ENCODE measurements around the gene ATP23. TPM values are rescaled to one million over a fixed set of nuclear protein-coding genes. Genes with fewer than 3 reads are reported as not detected.

Gene ATP23
- total RNA-seq, result 10 to 100 TPM in 1 of 2 donors, 1 to 10 TPM in 1; 5.7 to 12.5 TPM

GRCh38 chr12:57941165-57941894 lies at the start of gene ATP23:
Gene ATP23 (plus strand): TSS chr12:57941567. CDS start chr12:57941702, 135 bp downstream.
- H3K36me3 Mint-ChIP-seq, result no peaks in the 10 kb centered on the region
- H3K4me1 Mint-ChIP-seq (ENCODE audit: low read depth in 2 of 2), result peaks cover 37 to 43% of the 10 kb centered on the region in 2 donors
- DNase-seq (ENCODE audit: low spot score), result peak; percentile 94
- H3K4me3 Mint-ChIP-seq, result peak within 1 kb of the TSS; percentile 97
- no peaks in the 10 kb centered on the region for H3K9me3 Mint-ChIP-seq
- peak within 1 kb of the TSS; percentile 93 to 97 for H3K27ac Mint-ChIP-seq
- no peaks in the 10 kb centered on the region for H3K27me3 Mint-ChIP-seq
- peak; percentile 96 for ATAC-seq

- H3K27me3 Mint-ChIP-seq, result peaks cover 11 to 29% of the 10 kb centered on the region in 2 donors
- no peaks in the 10 kb centered on the region for H3K36me3 Mint-ChIP-seq
- no peaks in the 10 kb centered on the region for H3K9me3 Mint-ChIP-seq
- H3K27ac Mint-ChIP-seq, result peak overlapping the region in 1 of 2 donors; percentile 4
- DNase-seq (ENCODE audit: low spot score) (no peak), ATAC-seq (no peak)
- H3K4me1 Mint-ChIP-seq (ENCODE audit: low read depth in 2 of 2), result peaks cover 8 to 16% of the 10 kb centered on the region in 2 donors
- H3K4me3 Mint-ChIP-seq, result no peak overlapping the region
These were observed 49.0 kb upstream of the ATP23 start for GRCh38 chr12:57892232-57892972.

GRCh38 chr12:57893431-57894353 lies 47.7 kb upstream of the ATP23 start:
- DNase-seq (ENCODE audit: low spot score) (no peak), ATAC-seq (no peak)
- Mint-ChIP-seq H3K27ac (no peak overlapping the region), H3K36me3 (no peaks in the 10 kb centered on the region), H3K9me3 (no peaks in the 10 kb centered on the region), H3K4me1 (ENCODE audit: low read depth in 2 of 2) (peaks cover 21 to 25% of the 10 kb centered on the region in 2 donors), H3K4me3 (no peak overlapping the region), H3K27me3 (peaks cover 11 to 29% of the 10 kb centered on the region in 2 donors)

GRCh38 chr12:57894399-57895292 lies 46.7 kb upstream of the ATP23 start:
- no peak overlapping the region for H3K4me3 Mint-ChIP-seq

GRCh38 chr12:57895389-57896114 lies 45.8 kb upstream of the ATP23 start:
- peaks cover 30 to 33% of the 10 kb centered on the region in 2 donors for H3K4me1 Mint-ChIP-seq (ENCODE audit: low read depth in 2 of 2)
- no peaks in the 10 kb centered on the region for H3K9me3 Mint-ChIP-seq
- no peaks in the 10 kb centered on the region for H3K36me3 Mint-ChIP-seq
- H3K27ac Mint-ChIP-seq, result no peak overlapping the region
- peaks cover 11 to 26% of the 10 kb centered on the region in 2 donors for H3K27me3 Mint-ChIP-seq
- no peak for ATAC-seq
- no peak overlapping the region for H3K4me3 Mint-ChIP-seq
- no peak for DNase-seq (ENCODE audit: low spot score)

More at GRCh38 chr12:57894399-57895292, 46.7 kb upstream of the ATP23 start:
- no peak for DNase-seq (ENCODE audit: low spot score)
- Mint-ChIP-seq H3K4me1 (ENCODE audit: low read depth in 2 of 2) (peaks cover 30% of the 10 kb centered on the region in 2 donors), H3K27ac (no peak overlapping the region), H3K27me3 (peaks cover 11 to 28% of the 10 kb centered on the region in 2 donors), H3K9me3 (no peaks in the 10 kb centered on the region), H3K36me3 (no peaks in the 10 kb centered on the region)
- ATAC-seq, result no peak

- H3K27ac Mint-ChIP-seq, result no peak overlapping the region
- no peak for DNase-seq (ENCODE audit: low spot score)
- no peaks in the 10 kb centered on the region for H3K36me3 Mint-ChIP-seq
- no peaks in the 10 kb centered on the region for H3K9me3 Mint-ChIP-seq
- H3K27me3 Mint-ChIP-seq, result peaks cover 11 to 26% of the 10 kb centered on the region in 2 donors
- H3K4me3 Mint-ChIP-seq, result no peak overlapping the region
- no peak for ATAC-seq
- H3K4me1 Mint-ChIP-seq (ENCODE audit: low read depth in 2 of 2), result peaks cover 30 to 33% of the 10 kb centered on the region in 2 donors
These were observed 45.3 kb upstream of the ATP23 start for GRCh38 chr12:57896115-57896433.

GRCh38 chr12:57896434-57897201 lies 44.7 kb upstream of the ATP23 start:
- peaks cover 7 to 24% of the 10 kb centered on the region in 2 donors for H3K27me3 Mint-ChIP-seq
- peak overlapping the region in 1 of 2 donors; percentile 70 for H3K27ac Mint-ChIP-seq
- peaks cover 30 to 33% of the 10 kb centered on the region in 2 donors for H3K4me1 Mint-ChIP-seq (ENCODE audit: low read depth in 2 of 2)
- H3K4me3 Mint-ChIP-seq, result peak overlapping the region; percentile 41
- H3K9me3 Mint-ChIP-seq, result no peaks in the 10 kb centered on the region
- H3K36me3 Mint-ChIP-seq, result no peaks in the 10 kb centered on the region
- DNase-seq (ENCODE audit: low spot score) (no peak), ATAC-seq (no peak)

GRCh38 chr12:57897286-57897974 lies 43.9 kb upstream of the ATP23 start:
- peaks cover 30 to 33% of the 10 kb centered on the region in 2 donors for H3K4me1 Mint-ChIP-seq (ENCODE audit: low read depth in 2 of 2)
- H3K9me3 Mint-ChIP-seq, result no peaks in the 10 kb centered on the region
- H3K4me3 Mint-ChIP-seq, result peak overlapping the region; percentile 84
- ATAC-seq, result no peak
- peak overlapping the region; percentile 70 to 82 for H3K27ac Mint-ChIP-seq
- DNase-seq (ENCODE audit: low spot score), result no peak
- no peaks in the 10 kb centered on the region for H3K36me3 Mint-ChIP-seq
- H3K27me3 Mint-ChIP-seq, result peaks cover 0 to 18% of the 10 kb centered on the region in 2 donors

- no peaks in the 10 kb centered on the region for H3K36me3 Mint-ChIP-seq
- H3K4me1 Mint-ChIP-seq (ENCODE audit: low read depth in 2 of 2), result peaks cover 30 to 33% of the 10 kb centered on the region in 2 donors
- peak overlapping the region; percentile 84 for H3K4me3 Mint-ChIP-seq
- no peaks in the 10 kb centered on the region for H3K9me3 Mint-ChIP-seq
- no peak for ATAC-seq
- peak overlapping the region; percentile 82 for H3K27ac Mint-ChIP-seq
- peaks cover 0 to 18% of the 10 kb centered on the region in 2 donors for H3K27me3 Mint-ChIP-seq
- DNase-seq (ENCODE audit: low spot score), result no peak
These were observed 42.9 kb upstream of the ATP23 start for GRCh38 chr12:57898308-57898970.

- Mint-ChIP-seq H3K4me1 (ENCODE audit: low read depth in 2 of 2) (peaks cover 30 to 33% of the 10 kb centered on the region in 2 donors), H3K27me3 (peaks cover 0 to 18% of the 10 kb centered on the region in 2 donors), H3K4me3 (peak overlapping the region; percentile 84), H3K36me3 (no peaks in the 10 kb centered on the region), H3K27ac (peak overlapping the region; percentile 82), H3K9me3 (no peaks in the 10 kb centered on the region)
- peak; percentile 93 to 94 for ATAC-seq
- peak; percentile 78 for DNase-seq (ENCODE audit: low spot score)
These were observed 42.2 kb upstream of the ATP23 start for GRCh38 chr12:57899010-57899662.

All from natural killer cell treated with Interleukin-12 subunit alpha and Interleukin-12 subunit beta and Interleukin-15 and Interleukin-18, amount 100 ng/mL, for 72 hours (primary cell).